ENCODE results near the gene PPP1R3G. TPM values are rescaled to one million over a fixed set of nuclear protein-coding genes. Genes with fewer than 3 reads are reported as not detected.

Gene PPP1R3G
- total and polyA plus RNA-seq, 2 of the 13 experiments (the other 11 are each of a cell fraction or from before 2014, with no cell fraction given): 1.2 to 1.3 TPM

DNA sequence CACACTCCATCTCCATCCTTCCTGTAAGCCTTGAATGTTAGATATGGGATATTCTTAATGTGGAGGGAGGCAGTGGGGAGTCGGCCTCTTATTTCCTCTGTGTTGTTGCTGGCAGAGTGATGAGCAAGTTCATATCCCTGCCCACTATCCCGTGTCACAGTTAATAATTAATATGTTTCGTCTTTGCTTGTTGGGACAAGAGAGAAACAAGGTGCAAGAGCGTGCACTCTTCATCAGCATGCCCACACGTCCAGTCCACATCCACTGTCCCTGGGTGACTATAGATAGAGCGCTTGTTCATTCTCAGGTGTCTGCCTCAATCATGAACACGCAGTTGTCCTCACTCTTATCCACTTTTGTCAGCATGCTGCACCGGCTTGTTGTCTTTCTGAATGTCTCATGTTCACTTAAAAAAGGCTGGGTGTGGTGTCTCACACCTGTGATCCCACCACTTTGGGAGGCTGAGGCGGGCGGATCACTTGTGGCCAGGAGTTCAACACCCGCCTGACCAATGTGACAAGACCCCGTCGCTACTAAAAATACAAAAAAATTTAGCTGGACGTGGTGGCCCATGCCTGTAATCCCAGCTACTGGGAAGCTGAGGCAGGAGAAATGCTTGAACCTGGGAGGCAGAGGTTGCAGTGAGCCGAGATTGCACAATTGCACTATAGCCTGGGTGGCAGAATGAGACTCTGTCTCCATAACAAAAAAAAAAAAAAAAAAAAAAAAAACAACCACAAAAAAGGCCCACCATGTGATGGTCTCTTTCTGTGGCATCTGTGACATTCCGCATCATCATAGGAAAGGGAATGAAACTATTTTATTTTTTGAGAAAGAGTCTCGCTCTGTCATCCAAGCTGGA lies 34.2 kb downstream of the PPP1R3G start (continued):
- TF ChIP-seq, protein P1, sequence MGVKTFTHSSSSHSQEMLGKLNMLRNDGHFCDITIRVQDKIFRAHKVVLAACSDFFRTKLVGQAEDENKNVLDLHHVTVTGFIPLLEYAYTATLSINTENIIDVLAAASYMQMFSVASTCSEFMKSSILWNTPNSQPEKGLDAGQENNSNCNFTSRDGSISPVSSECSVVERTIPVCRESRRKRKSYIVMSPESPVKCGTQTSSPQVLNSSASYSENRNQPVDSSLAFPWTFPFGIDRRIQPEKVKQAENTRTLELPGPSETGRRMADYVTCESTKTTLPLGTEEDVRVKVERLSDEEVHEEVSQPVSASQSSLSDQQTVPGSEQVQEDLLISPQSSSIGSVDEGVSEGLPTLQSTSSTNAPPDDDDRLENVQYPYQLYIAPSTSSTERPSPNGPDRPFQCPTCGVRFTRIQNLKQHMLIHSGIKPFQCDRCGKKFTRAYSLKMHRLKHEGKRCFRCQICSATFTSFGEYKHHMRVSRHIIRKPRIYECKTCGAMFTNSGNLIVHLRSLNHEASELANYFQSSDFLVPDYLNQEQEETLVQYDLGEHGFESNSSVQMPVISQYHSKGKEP (CRISPR knock-in tag; IDR thresholded peaks at IDR 0.05): no peak
- TF ChIP-seq ZNF383 (CRISPR knock-in tag; IDR thresholded peaks at IDR 0.05; ENCODE audit: borderline replicate concordance): no peak
- TF ChIP-seq EZH2 (conservative IDR thresholded peaks at IDR 0.05; ENCODE audit: low read depth, low read length): no peak
- no peak for TF ChIP-seq TMF1 (CRISPR knock-in tag; IDR thresholded peaks at IDR 0.05; ENCODE audit: low read depth)
- TF ChIP-seq NCOA2 (CRISPR knock-in tag; IDR thresholded peaks at IDR 0.05): no peak
- TF ChIP-seq FOXP1 (IDR thresholded peaks at IDR 0.05): no peak
- TF ChIP-seq FOXP1 (CRISPR knock-in tag; IDR thresholded peaks at IDR 0.05): peak; percentile 67
- TF ChIP-seq TOE1 (CRISPR knock-in tag; IDR thresholded peaks at IDR 0.05): no peak
- no peak for TF ChIP-seq SMYD3 (CRISPR knock-in tag; IDR thresholded peaks at IDR 0.05)
- no peak for TF ChIP-seq ZNF143 (CRISPR knock-in tag; IDR thresholded peaks at IDR 0.05)
- TF ChIP-seq, protein P2, sequence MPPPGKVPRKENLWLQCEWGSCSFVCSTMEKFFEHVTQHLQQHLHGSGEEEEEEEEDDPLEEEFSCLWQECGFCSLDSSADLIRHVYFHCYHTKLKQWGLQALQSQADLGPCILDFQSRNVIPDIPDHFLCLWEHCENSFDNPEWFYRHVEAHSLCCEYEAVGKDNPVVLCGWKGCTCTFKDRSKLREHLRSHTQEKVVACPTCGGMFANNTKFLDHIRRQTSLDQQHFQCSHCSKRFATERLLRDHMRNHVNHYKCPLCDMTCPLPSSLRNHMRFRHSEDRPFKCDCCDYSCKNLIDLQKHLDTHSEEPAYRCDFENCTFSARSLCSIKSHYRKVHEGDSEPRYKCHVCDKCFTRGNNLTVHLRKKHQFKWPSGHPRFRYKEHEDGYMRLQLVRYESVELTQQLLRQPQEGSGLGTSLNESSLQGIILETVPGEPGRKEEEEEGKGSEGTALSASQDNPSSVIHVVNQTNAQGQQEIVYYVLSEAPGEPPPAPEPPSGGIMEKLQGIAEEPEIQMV (CRISPR knock-in tag; IDR thresholded peaks at IDR 0.05; ENCODE audit: low read depth): 0 out of 2 replicates have a peak, but pooled peaks have one; percentile 35
- TF ChIP-seq HIVEP1 (CRISPR knock-in tag; IDR thresholded peaks at IDR 0.05): no peak
- TF ChIP-seq GTF2F1 (IDR thresholded peaks at IDR 0.05; ENCODE audit: low read length): no peak
- no peak for TF ChIP-seq TAF15 (IDR thresholded peaks at IDR 0.05; ENCODE audit: low read depth, low read length, poor library complexity, severe bottlenecking)
- TF ChIP-seq SNAPC2 (CRISPR knock-in tag; IDR thresholded peaks at IDR 0.05): no peak
- no peak for TF ChIP-seq KDM3A (CRISPR knock-in tag; IDR thresholded peaks at IDR 0.05; ENCODE audit: low read depth)
- TF ChIP-seq NCOR1 (IDR thresholded peaks at IDR 0.05; ENCODE audit: borderline replicate concordance, low read length): no peak
- TF ChIP-seq, protein P3, sequence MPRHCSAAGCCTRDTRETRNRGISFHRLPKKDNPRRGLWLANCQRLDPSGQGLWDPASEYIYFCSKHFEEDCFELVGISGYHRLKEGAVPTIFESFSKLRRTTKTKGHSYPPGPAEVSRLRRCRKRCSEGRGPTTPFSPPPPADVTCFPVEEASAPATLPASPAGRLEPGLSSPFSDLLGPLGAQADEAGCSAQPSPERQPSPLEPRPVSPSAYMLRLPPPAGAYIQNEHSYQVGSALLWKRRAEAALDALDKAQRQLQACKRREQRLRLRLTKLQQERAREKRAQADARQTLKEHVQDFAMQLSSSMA (CRISPR knock-in tag; IDR thresholded peaks at IDR 0.05): no peak
- TF ChIP-seq NR3C1 (CRISPR knock-in tag; IDR thresholded peaks at IDR 0.05): no peak
- TF ChIP-seq ZNF17 (CRISPR knock-in tag; IDR thresholded peaks at IDR 0.05): no peak
- no peak for TF ChIP-seq ZNF776 (CRISPR knock-in tag; IDR thresholded peaks at IDR 0.05)
- TF ChIP-seq POLR2AphosphoS2 (IDR thresholded peaks at IDR 0.05; ENCODE audit: low read depth, low read length): no peak
- TF ChIP-seq ZMYM2 (CRISPR knock-in tag; IDR thresholded peaks at IDR 0.05): no peak
- TF ChIP-seq, protein P4, sequence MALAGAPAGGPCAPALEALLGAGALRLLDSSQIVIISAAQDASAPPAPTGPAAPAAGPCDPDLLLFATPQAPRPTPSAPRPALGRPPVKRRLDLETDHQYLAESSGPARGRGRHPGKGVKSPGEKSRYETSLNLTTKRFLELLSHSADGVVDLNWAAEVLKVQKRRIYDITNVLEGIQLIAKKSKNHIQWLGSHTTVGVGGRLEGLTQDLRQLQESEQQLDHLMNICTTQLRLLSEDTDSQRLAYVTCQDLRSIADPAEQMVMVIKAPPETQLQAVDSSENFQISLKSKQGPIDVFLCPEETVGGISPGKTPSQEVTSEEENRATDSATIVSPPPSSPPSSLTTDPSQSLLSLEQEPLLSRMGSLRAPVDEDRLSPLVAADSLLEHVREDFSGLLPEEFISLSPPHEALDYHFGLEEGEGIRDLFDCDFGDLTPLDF (CRISPR knock-in tag; IDR thresholded peaks at IDR 0.05): no peak
- no peak for TF ChIP-seq XBP1 (CRISPR knock-in tag; IDR thresholded peaks at IDR 0.05)
- no peak for TF ChIP-seq SMAD3 (CRISPR knock-in tag; IDR thresholded peaks at IDR 0.05)
